ENCODE results near the gene TACC2.

TACC2 gene

GRCh38 chr10:122162671-122163173 lies 173.8 kb downstream of the TACC2 start:
- DNase-seq (ENCODE audit: low read depth), result no peak
- no peak overlapping the region for H3K4me3 ChIP-seq (ENCODE audit: low read depth, low read length)
- no peak for TF ChIP-seq CTCF (IDR thresholded peaks at IDR 0.05; ENCODE audit: control insufficient read depth, extremely low read depth, insufficient read depth)

DNA sequence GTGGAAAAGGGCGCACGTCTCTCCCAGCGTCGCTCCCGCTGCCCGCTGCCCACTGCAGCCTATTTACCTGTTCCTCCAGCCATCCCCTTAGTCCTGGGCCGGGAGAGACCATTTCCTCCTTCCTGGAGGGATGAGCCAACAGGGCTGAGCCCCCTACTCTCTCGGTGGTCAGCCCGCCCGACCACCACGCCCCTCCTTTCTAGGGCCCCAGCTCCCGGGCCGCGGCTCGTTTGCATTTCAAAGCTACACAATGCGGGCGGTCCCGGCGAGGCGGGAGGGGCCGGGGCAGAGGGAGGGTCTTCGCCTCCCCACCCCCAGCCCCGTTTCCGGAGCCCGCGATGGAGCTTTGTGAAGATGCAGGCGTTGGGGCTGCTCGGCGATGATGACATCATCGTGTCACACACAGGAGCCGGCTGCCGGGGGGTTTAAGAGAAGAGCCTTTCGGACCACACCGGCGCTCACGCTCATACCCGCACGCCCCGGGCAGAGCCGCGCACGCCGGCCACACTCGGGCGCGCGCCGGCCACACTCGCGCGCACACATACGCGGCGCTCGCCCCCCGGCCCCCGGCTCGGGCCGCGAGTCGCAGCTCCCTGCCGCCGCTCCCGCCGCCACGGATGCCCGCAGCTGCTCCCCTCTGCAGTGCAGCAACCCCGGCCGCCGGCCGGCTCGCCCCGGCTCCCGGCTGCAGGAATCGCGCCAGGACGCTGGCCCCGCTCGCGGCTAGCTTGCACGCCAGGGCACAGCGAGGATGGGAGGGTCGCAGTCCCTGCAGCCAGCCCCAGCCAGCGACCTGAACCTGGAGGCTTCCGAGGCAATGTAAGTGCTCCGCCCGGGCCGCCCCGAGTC lies 174.4 kb downstream of the TACC2 start:
- no peak for DNase-seq (ENCODE audit: low read depth)
- H3K4me3 ChIP-seq (ENCODE audit: low read depth, low read length), result no peak overlapping the region
- TF ChIP-seq CTCF (IDR thresholded peaks at IDR 0.05; ENCODE audit: control insufficient read depth, extremely low read depth, insufficient read depth), result no peak

DNA sequence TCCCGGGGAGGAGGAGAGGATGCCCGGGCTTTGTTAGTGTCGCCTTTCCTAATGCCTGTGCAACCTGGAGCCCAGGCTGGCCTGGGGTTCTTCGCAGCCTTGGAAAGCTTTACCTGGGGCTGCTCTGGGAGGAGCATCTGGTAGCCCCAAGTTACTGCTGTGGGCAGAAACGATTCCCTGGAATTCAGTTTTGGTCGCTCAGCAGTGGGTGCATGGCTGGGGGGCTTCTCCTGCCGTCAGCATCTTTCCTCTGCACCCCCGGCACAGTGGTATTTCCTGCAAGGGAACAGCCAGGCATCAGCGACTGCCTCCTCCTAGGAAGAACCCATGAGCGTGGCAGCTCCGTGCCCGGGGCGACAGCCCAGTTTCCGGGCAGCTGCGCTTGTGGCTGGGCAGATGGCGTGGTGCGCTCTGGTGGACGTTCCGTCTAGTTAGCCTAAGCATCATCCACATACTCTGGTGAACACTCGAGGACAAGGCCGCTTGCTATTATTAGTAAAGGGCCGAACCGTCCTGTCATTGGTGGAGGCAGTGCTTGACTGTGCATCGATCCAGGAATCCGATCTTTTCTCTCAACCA lies 175.1 kb downstream of the TACC2 start:
- no peak for TF ChIP-seq CTCF (IDR thresholded peaks at IDR 0.05; ENCODE audit: control insufficient read depth, extremely low read depth, insufficient read depth)
- no peak for DNase-seq (ENCODE audit: low read depth)
- H3K4me3 ChIP-seq (ENCODE audit: low read depth, low read length), result no peak overlapping the region

- DNase-seq (ENCODE audit: low read depth), result no peak
- no peak for TF ChIP-seq CTCF (IDR thresholded peaks at IDR 0.05; ENCODE audit: control insufficient read depth, extremely low read depth, insufficient read depth)
- H3K4me3 ChIP-seq (ENCODE audit: low read depth, low read length), result no peak overlapping the region
These were observed 176.0 kb downstream of the TACC2 start for GRCh38 chr10:122164815-122165483.

- no peak overlapping the region for H3K4me3 ChIP-seq (ENCODE audit: low read depth, low read length)
- no peak for TF ChIP-seq CTCF (IDR thresholded peaks at IDR 0.05; ENCODE audit: control insufficient read depth, extremely low read depth, insufficient read depth)
- DNase-seq (ENCODE audit: low read depth), result no peak
These were observed 176.7 kb downstream of the TACC2 start for GRCh38 chr10:122165484-122166276.

DNA sequence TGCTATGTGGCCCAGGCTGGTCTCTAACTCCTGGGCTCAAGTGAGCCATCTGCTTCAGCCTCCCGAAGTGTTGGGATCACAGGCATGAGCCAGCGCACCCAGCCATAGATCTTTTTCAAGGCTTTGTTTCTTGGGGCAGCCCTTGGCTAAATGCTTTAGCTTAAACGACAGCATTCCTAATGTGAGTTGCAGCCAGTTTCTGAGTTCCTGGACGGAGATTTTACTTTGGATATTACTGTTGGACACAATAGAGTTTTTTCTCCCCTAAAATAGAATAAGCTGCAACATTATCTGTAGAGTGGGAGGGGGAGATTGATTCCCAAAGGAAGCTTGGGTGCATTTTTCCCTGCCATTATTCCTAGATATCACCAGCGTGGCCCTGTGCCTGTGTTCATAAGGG lies 179.1 kb downstream of the TACC2 start:
- no peak for DNase-seq (ENCODE audit: low read depth)
- no peak for TF ChIP-seq CTCF (IDR thresholded peaks at IDR 0.05; ENCODE audit: control insufficient read depth, extremely low read depth, insufficient read depth)
- H3K4me3 ChIP-seq (ENCODE audit: low read depth, low read length), result no peak overlapping the region

All from LNCaP clone FGC (cell line).